Measurements from ENCODE around the gene ZNF197.
"Not testable (repeated sequence)": the region's sequence is repeated elsewhere in the genome, so short reads cannot be mapped to it uniquely, and the experiment has no call there.

Gene ZNF197

DNA sequence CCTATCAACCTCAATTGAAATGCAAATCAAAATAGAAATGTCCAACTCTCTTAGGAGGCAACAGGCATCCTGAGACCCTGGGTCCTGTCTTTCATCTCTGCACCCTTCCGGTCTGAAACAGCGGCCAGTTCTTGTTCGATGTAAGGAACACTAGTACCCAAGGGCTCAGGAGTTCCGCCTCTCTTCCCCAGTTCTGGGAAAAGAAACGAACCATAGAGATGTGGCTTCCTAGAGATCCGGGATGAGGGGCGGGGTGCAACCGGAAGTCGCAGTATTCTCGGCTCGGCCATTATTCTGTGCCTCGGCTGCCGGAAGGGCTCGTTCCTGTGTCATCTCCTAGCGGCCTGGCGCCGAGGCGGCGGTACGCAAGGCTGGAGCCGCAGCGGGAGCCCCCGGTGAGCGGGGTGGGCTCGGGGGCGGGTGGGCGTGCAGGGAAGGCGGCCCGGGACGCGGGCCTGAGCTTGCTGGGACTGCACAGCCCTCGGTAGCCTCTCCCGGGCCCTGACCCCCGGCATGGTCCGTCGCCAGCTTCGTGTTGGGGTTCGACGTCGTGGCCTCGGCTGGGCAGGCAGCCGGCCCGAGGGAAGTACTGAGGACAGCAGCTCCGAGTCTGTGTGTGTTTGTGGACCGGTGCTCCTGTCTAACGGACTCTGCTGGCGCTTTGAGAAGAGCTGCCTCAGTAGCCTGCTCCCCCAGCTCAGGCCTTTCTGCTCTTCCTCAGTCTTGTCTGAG lies at the start of gene ZNF197:
Gene ZNF197, plus strand, starts transcription at position 288 of the 732 bp plus-strand sequence. CDS start 4,119 bp downstream, outside the sequence.
- peak; percentile 69 for DNase-seq (ENCODE audit: low read depth)
- H3K4me3 ChIP-seq (ENCODE audit: low read depth, low read length), result peak within 1 kb of the TSS; percentile 83

GRCh38 chr3:44576613-44577012 lies 48.2 kb upstream of the ZNF197 start:
- no peak overlapping the region for H3K4me3 ChIP-seq (ENCODE audit: low read depth, low read length)
- DNase-seq (ENCODE audit: low read depth), result no peak

DNA sequence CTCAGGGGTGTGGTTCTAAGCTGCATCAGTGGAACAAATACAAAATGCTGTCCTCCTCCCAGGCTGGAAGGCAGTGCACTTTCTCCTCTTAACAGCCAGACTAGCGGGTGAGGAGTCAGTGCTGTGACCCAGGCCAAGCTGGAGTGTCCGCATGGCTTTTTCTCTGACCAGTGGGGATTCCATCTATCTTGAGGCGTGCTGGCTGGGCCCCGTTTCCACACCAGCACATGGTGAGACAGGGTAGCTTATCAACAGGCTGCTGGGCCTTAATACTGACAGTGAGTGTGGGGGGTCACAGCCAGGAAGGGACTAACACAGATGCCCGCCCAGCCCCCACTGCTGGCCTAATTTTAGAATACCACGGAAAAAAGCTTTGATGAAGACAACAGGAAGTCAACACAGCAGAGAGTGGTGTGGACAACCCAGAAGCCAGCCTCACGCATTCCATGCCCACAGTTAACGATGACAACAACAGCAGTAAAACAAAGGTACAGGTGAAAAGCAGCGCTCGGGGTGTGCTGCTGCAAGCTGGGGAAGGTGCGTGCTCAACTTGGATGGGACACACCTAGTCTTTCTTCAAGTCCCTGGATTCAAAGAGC lies 47.4 kb upstream of the ZNF197 start:
- not testable (repeated sequence) for H3K4me3 ChIP-seq (ENCODE audit: low read depth, low read length); DNase-seq (ENCODE audit: low read depth)

DNA sequence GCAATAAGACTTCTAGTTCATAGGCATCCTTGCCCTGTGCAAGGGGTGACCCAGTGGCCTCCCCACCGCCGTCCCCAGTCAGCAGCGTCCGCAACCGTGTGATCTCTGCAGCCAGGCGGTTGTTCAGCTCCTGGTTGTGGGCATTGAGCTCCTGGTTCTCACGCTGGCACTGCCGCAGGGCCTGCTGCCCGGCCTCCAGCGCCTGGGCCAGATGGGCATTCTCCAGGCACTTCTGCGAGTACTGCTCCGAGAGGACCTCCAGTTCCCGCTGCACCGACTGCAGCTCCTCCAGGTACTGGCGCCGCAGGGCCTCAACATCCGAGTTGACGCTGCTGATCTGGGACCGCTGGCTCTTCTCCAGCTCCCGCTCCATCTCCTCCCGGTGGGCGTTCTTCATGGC lies 46.5 kb upstream of the ZNF197 start:
- not testable (repeated sequence) for H3K4me3 ChIP-seq (ENCODE audit: low read depth, low read length)

GRCh38 chr3:44578924-44579515 lies 45.8 kb upstream of the ZNF197 start:
- DNase-seq (ENCODE audit: low read depth); H3K4me3 ChIP-seq (ENCODE audit: low read depth, low read length): not testable (repeated sequence)

More for the DNA sequence above, 46.5 kb upstream of the ZNF197 start:
- not testable (repeated sequence) for DNase-seq (ENCODE audit: low read depth)

DNA sequence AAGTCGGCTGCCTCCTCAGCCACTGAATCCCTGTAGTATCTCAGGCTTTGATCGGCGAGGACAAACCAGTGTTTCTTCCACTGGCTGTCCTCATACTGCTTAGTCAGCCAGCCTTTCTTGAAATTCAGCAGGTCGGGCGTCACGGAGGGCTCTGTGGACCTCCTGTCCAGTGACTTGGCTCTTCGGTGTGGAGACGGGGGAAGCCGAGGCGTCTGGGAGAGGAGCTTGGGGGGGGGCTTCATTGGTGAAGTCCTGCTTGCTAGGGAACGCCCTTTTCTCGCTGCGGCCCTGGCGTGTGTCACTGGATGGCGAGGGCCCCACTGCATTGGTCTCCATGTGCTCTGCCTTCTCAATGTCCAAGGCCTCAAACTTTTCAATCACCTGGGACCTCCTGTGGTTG lies 45.1 kb upstream of the ZNF197 start:
- DNase-seq (ENCODE audit: low read depth); H3K4me3 ChIP-seq (ENCODE audit: low read depth, low read length): not testable (repeated sequence)

DNA sequence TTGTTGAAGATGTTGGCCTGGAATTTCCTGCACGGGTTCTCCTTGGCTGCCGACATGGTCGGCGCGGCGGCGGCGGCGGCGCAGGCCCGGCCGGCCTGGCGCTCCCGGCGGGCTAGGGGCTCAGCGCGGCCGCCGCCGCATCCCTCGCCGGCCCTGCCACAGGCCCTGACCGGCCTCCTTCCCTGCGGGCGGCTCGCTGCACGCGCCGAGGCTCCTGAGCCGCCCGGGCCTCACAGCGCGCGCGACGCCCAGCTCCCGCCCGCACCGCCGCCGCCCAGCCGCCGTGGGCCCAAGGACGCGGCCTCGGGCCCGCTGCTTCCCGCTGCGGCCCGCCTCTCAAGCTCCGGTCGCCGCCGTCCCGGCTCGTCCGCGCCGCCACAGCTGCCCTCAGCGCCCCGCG lies 43.9 kb upstream of the ZNF197 start:
- H3K4me3 ChIP-seq (ENCODE audit: low read depth, low read length); DNase-seq (ENCODE audit: low read depth): not testable (repeated sequence)

DNA sequence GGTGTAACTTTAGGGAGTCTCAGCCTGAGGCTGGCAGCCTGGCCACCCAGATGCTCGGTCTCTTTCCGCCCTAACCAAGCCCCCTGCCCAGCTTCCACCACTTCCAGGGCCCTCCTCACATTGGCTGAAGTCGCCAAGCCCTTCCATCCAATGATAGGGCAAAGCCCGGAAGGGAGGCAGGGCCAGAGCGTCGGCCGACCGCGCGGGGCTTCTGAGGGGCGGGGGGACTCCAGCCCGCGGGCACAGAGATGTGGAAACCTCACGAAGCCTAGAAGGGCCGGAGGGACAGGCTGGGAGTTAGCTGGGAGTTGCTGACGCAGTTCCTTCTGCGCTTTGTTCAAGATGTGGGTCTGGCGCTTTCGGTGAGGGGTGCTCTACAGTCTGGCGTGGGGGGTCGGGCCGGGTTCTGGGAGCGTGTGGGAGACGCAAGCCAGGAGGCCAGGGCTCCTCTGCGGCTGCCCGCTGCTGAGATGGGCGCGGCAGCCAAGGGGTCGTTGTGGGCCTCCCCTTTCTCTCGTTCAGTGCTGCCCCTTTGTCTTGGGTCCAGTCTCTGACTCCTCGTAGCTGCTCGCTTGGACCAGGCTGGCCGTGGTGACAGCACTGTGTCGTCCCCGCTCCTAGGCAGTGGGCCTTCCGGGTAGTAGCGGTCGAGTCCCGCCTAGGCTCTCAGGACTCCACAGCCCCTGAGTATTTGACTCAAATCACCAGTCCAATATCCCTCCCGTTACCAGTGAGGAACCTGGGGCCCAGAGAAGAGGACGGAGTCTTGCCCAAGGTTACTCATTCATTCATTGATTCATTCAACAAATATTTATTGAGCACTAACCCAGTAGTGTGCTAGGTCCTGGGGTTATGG lies 40.0 kb upstream of the ZNF197 start, which contains the start of gene ZNF660:
Gene ZNF660, plus strand, starts transcription at position 319 of the 856 bp plus-strand sequence. CDS start 9,230 bp downstream, outside the sequence.
- H3K4me3 ChIP-seq (ENCODE audit: low read depth, low read length), result peak within 1 kb of the TSS; percentile 66
- DNase-seq (ENCODE audit: low read depth), result peak; percentile 48

DNA sequence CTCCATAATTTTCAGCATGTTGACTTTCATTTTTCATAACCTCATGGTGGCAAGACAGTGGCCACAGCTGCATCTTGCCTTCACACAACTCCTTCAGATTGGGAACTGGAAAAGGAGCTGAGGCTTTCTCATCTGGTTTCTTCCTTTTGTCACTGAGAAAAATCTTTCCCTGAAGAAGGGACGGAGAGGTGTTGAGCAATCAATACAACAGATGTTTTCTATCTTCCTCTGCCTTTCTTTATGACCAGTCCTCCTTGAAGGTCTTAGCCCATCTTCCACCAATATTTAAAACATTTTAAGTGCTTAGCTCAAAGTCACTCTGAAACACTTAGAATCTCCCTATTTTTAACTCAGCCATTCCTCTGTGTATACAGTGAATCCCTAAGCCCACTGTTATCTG lies 28.2 kb upstream of the ZNF197 start:
- no peak for DNase-seq (ENCODE audit: low read depth)

DNA sequence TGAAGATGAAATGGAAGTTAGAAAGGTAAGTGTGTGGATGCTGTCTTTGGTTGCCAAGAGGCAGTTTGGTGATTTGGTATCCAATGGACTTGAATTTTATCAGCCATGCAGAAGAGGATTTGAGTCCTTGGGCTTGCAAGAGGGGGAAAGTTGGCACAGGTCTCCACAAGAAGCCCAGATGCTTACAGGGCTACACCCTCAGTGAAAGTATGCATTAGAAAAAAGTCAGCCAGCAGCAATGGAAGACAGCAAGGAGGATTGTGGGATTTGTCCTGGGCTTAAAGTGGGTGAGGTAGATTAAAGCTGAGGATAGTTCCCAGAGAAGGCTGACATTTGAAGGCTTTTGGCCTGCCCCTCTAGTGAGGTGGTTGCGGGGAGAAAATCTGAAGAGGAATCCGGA lies 23.1 kb upstream of the ZNF197 start:
- no peak for DNase-seq (ENCODE audit: low read depth)
- no peak overlapping the region for H3K4me3 ChIP-seq (ENCODE audit: low read depth, low read length)

More for the DNA sequence above, 28.2 kb upstream of the ZNF197 start:
- H3K4me3 ChIP-seq (ENCODE audit: low read depth, low read length), result no peak overlapping the region

GRCh38 chr3:44612678-44613077 lies 12.2 kb upstream of the ZNF197 start:
- no peak overlapping the region for H3K4me3 ChIP-seq (ENCODE audit: low read depth, low read length)
- DNase-seq (ENCODE audit: low read depth), result no peak

- no peak for DNase-seq (ENCODE audit: low read depth)
- H3K4me3 ChIP-seq (ENCODE audit: low read depth, low read length), result no peak overlapping the region
These were observed 3.9 kb downstream of the ZNF197 start for GRCh38 chr3:44628716-44629115.

- DNase-seq (ENCODE audit: low read depth), result no peak
- no peak overlapping the region for H3K4me3 ChIP-seq (ENCODE audit: low read depth, low read length)
These were observed 7.4 kb downstream of the ZNF197 start for GRCh38 chr3:44632193-44632592.

DNA sequence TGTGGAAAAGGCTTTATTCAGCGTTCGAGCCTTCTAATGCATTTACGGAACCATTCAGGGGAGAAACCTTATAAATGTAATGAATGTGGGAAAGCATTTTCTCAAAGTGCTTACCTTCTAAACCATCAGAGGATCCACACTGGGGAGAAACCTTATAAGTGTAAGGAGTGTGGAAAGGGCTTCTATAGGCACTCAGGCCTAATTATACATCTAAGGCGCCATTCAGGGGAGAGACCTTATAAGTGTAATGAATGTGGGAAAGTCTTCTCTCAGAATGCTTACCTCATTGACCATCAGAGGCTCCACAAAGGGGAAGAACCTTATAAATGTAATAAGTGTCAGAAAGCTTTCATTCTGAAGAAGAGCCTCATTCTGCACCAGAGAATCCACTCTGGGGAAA lies 17.5 kb downstream of the ZNF197 start:
- no peak overlapping the region for H3K4me3 ChIP-seq (ENCODE audit: low read depth, low read length)
- DNase-seq (ENCODE audit: low read depth), result no peak

DNA sequence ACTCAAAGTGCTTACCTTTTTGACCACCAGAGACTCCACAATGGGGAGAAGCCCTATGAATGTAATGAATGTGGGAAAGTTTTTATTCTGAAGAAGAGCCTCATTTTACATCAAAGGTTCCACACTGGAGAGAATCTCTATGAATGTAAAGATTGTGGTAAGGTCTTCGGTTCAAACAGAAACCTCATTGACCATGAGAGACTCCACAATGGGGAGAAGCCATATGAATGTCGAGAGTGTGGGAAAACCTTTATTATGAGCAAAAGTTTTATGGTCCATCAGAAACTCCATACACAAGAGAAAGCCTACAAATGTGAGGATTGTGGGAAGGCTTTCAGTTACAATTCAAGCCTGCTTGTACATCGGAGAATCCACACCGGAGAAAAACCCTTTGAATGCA lies 18.2 kb downstream of the ZNF197 start:
- DNase-seq (ENCODE audit: low read depth), result no peak
- H3K4me3 ChIP-seq (ENCODE audit: low read depth, low read length), result no peak overlapping the region

DNA sequence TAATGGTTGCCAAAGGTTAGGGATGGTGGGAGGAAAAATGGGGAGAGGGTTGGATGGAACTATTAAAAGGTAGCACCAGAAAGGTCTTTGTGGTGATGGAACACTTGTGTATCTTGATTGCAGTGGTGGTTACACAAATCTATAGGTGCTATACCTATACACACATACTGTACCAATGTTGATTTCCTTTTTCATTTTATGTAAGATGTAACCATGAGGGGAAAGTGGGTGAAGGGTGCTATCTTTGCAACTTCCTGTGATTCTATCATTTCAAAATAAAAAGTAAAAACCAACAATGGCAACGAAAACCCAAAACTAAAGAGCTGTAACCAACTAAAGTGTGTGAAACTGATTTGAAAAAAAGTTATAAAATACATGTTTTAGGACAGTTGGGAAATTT lies 22.9 kb downstream of the ZNF197 start:
- H3K4me3 ChIP-seq (ENCODE audit: low read depth, low read length), result peak overlapping the region; percentile 87
- no peak for DNase-seq (ENCODE audit: low read depth)

DNA sequence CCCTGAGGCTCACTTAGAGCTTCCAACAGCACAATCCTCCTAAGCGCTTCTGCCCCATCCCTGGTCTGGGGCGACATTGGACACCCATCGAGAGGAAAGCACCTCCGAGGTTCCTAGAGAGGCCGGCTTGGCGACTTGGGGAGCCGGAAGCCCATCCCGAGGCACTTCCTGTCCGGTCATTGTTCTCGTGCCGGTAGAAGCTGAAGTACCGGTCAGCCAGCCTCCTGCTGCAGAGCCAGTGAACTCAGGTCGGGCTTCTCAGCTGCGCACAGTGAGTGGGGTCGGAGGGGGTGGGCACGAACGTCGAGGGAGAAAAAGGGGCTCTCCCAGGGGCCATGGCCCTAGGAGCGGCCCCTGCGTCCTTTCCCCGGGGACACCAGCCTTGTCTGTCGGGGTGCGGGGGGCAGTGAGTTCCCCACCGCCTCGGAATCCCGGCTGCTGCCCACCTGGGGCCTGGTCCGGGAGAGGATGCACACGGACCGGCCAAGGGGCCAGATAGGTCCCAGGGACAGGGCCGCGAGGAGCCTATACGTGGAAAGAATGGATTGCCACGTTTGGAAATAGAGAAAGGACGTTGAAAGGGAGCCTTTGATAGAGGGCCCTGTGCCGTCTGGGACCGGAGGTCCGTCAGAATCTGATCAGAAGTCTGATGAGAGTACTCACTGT lies 23.9 kb downstream of the ZNF197 start, which contains the start of gene ZNF35:
Gene ZNF35, plus strand, starts transcription at position 169 of the 666 bp plus-strand sequence. CDS start 2,336 bp downstream, outside the sequence.
- DNase-seq (ENCODE audit: low read depth), result peak; percentile 74
- peak within 1 kb of the TSS; percentile 87 for H3K4me3 ChIP-seq (ENCODE audit: low read depth, low read length)

GRCh38 chr3:44649709-44650108 lies 24.9 kb downstream of the ZNF197 start:
- DNase-seq (ENCODE audit: low read depth), result no peak
- H3K4me3 ChIP-seq (ENCODE audit: low read depth, low read length), result no peak overlapping the region

- no peak overlapping the region for H3K4me3 ChIP-seq (ENCODE audit: low read depth, low read length)
- no peak for DNase-seq (ENCODE audit: low read depth)
These were observed 29.2 kb downstream of the ZNF197 start for GRCh38 chr3:44654039-44654438.

Measured in skeletal muscle cell (primary cell).